HG03571 (cell line): ENCODE measurements around the gene TMEM33.
A peak's percentile ranks its signal among the peaks of the same experiment; 100 is the strongest.

Source experiments
- ATAC-seq: cut with Tn5 transposase; IDR thresholded peaks from one replicate; pipeline ENCODE4 v1.9.1; 2021; ENCODE audit not compliant: unreplicated experiment

Gene TMEM33

GRCh38 chr4:41939016-41939626, 3.9 kb downstream of the TMEM33 start:
- no peak for ATAC-seq

DNA sequence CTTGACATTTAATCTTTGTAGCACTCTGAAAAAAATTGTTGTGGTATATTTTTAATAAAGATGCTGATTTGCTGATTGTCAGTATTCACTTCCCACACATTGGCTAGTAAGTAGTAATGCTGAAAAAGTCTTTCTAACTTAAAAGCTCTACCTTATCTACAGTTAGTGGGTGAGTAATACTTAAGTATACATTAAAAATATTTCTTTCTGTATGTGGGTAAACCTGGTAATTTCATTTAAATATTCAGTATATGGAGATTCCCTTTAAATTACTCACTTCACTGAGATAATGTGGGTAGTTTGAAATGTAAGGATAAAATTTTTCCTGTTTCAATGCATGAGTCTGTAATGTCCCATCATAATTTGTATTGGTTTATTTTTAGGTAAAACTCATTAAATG, 5.6 kb downstream of the TMEM33 start:
- no peak for ATAC-seq

GRCh38 chr4:41943506-41943905, 8.3 kb downstream of the TMEM33 start:
- ATAC-seq, result no peak

GRCh38 chr4:41944089-41944488, 8.9 kb downstream of the TMEM33 start:
- ATAC-seq, result no peak

DNA sequence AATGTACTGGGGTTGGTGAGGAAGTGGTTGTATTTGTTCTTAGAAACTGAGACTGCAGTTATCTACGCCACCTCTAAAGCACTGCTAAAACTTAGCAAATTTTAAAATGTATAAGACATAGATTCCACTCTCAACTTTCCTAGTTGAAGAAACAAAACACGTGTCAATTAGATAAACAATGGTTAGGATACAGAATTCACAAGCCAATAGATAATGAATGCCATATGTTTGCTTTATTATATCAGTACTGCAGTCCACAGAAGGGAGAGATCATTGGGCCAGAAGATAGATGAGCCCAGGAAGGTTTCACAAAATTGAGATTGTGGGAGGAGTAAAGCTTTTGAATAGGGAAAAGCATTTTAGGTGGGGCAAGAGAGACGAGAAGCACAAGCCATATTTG, 14.3 kb downstream of the TMEM33 start:
- no peak for ATAC-seq

GRCh38 chr4:41957634-41958033, 22.4 kb downstream of the TMEM33 start:
- ATAC-seq, result no peak

- ATAC-seq, result no peak
These were observed 27.9 kb downstream of the TMEM33 start for GRCh38 chr4:41963105-41963504.

- no peak for ATAC-seq
These were observed 29.2 kb downstream of the TMEM33 start for GRCh38 chr4:41964401-41964800.

DNA sequence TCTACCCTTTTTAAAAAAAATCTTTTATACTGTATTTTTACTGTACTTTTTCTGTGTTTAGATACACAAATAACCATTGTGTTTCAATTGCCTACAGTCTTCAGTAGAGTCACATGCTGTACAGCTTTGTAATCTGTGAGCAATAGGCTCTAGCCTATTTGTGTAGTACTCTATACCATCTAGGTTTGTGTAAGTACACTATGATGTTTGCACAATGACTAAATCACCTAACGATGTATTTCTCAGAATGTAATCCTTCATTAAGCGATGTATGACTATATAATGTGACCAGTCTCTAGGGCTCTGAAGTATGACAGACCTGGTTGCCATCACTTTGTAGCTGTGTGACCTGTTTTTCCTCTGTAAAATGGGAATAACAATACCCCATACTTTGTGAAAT, 32.2 kb downstream of the TMEM33 start:
- no peak for ATAC-seq

- no peak for ATAC-seq
These were observed 34.4 kb downstream of the TMEM33 start for GRCh38 chr4:41969671-41970070.

DNA sequence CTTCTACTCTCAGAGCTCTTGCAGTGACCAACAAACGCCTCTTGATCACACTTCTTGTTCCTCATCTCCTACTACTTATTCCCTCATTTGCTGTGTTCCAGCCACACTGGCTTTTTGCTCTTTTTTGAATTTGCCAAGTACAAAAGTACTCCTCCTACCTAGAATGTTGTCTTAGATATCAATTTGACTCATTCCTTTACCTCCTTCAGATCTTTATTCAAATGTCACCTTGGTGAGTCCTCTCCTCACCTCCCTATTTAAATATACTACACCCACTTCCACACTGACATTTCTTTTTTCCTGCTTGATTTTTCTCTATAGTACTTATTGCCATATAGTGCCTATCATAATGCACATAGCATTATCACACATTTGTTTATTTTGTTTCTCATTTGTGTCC, 40.1 kb downstream of the TMEM33 start:
- ATAC-seq, result no peak

DNA sequence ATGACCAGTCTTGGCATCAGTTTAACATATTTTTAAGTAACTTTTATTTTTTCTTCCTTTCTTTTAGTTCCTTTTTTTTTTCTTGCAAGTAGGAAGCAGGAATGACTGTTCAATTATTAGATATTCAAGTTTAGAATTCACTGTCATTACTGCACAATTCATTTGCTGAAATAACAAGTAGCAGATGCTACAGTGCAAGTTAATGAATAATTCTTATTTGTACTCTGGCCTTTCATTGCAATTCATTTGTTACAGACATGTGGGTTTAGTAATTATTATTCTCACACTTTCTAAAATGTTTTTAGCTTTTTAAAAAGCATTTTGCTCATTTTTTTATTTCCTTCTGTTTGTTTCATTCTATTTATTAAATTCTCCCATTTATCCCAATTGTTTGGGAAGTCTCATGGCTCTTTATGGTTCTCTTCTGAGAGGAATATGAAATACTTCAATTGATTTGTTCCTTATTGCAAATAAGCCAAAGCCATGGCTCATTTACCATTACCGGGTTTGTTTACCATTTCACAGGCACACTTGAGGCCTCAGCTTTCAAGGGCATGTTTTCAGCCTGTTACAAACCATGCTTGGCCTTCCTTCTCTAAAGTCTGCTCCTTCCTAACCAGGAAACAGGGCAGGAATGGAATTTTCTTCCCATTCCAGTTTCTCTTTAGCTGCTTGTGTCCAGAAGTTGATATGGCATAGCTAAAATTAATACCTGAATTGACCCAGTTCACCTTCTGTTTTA, 41.7 kb downstream of the TMEM33 start:
- ATAC-seq, result no peak

DNA sequence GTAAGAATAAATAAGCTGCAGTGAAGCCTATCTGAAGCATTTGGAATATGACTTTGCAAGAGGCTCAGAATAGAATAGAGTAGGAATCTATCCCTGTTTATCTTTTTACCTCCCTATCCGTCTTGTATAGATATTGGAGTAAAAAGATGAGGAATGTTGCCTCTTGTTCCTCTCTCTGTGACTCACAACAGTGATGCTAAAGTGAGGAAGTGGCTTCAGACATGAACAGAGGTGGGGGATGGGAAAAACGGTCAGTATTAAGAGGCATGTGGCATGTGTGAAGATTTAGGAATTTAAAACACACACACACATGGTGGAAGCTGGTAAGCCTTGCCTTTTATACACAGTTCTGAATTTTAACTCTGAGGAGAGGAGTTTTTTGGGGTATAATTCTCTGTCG, 42.5 kb downstream of the TMEM33 start:
- ATAC-seq, result no peak

- ATAC-seq, result no peak
These were observed 46.2 kb downstream of the TMEM33 start, which contains the start of gene DCAF4L1 for GRCh38 chr4:41981456-41981855. DCAF4L1 (plus strand) TSS chr4:41981756; CDS start chr4:41981793, 37 bp downstream.

- ATAC-seq, result no peak
These were observed 47.5 kb downstream of the TMEM33 start for GRCh38 chr4:41982716-41983115.

DNA sequence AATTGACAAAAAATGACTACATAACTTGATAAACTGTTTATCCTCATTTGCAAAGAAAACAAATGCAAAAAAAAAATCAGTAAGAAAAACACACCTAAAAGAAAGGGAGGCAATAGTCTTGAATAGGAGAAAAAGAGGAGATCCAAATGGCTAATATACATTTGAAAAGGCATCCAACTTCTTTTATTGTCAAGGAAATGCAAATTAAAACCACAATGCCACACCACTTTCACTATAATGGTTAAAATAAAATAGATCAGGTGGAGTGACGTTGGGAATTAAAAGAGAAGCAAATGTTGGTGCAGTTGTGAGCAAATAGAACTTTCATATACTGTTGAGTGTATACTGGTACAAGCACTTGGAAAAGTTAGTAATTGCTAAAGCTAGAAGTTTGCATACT, 49.9 kb downstream of the TMEM33 start:
- no peak for ATAC-seq

- ATAC-seq, result peak; percentile 1
These were observed 54.8 kb downstream of the TMEM33 start for GRCh38 chr4:41989994-41990364.

DNA sequence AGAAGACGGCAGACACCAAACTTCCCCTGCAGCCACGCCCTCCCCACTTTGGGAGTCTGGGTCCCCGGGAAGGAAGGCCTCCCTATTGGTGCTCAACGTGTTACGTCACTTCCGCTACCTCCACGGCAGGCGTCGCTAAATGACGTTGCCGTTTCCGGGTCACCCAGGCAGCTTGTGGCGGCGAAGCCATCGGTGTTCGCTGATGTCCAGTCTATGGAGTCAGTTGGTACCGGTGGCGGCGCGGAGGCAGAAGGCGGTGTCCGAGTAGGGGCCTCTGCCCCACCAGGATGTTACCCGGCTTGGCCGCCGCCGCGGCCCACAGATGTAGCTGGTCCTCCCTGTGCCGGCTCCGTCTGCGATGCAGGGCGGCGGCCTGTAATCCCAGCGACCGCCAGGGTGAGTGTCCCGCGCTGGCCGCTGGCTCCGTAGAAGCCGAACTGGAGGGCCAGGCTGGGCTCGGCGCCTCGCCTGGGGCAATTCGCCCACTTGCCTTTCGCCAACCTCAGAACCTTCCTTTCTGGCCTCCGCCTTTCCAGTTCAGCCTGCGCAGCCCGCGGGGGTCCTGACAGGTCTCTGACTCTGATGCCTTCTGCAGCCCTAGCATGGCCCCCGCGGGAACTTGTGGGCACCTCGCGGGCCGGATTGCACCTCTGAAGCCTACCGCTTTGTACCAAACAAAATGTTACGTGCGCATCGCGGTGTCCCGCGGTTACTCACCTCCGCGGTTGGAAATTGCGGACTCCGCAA, 55.3 kb downstream of the TMEM33 start, which contains the start of gene SLC30A9:
TSS of gene SLC30A9 (plus strand) at position 166 of the 747 bp plus-strand sequence. CDS start at position 288, 122 bp downstream.
- ATAC-seq, result peak; percentile 99

DNA sequence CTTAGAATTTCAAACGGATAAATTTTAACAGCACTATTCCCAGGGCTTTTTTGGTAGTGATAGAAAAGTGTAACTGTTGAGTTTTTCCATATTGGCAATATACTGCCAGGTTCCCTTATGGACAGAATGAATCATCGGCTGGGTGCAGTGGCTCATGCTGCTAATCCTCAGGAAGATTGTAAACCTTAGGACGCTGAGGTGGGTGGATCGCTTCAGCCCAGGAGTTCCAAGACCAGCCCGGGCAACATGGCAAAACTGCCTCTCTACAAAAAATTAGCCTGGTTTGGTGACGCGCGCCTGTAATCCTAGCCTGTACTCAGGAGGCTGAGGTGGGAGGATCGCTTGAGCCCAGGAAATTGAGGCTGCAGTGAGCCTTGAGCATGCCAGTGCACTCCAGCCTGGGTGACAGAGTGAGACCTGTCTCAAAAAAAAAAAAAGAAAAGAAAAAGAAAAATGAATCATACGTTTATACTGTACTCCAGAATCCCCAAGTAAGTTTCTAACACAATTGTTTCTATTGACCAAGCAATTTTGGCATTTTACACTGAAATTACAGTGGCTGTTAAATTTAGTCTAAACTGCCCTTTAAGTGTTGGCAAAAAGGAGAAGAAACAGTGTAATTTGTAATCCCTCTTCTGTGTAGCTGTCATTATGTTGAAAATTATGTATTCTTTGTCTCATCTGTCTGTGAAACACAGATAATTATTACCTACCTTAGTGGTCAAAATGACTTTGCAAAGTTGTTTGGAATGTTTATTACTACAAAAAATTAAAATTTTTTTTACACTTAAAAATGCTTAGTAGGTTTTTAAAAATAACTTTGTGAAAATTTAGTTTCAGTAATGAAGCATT, 56.9 kb downstream of the TMEM33 start:
- no peak for ATAC-seq

GRCh38 chr4:41992967-41993857, 58.0 kb downstream of the TMEM33 start:
- no peak for ATAC-seq
